KMS-11 (cell line): ENCODE measurements around the gene CEP128.

ENCODE experiments used
- H2AFZ ChIP-seq: fragments of 200-600 bp; sonication (generic); 2 replicates; pipeline ENCODE4 v1.6.1; 2016; ENCODE audit warnings: antibody characterized with exemption, mixed run types, low read depth
- H3K27ac ChIP-seq: fragments of 200-600 bp; sonication (generic); 2 replicates; pipeline ENCODE4 v1.6.1; 2016; ENCODE audit warnings: mild to moderate bottlenecking, mixed run types
- H3K27me3 ChIP-seq: fragments of 200-600 bp; sonication (generic); 2 replicates; pipeline ENCODE4 v1.6.1; 2017; ENCODE audit warnings: mild to moderate bottlenecking, low read depth, mixed run types, moderate library complexity; ENCODE audit not compliant: insufficient read depth
- H3K36me3 ChIP-seq: fragments of 200-600 bp; sonication (generic); 2 replicates; pipeline ENCODE4 v1.6.1; 2017; ENCODE audit warnings: mild to moderate bottlenecking, mixed run types; ENCODE audit not compliant: insufficient read depth
- H3K4me1 ChIP-seq: fragments of 200-600 bp; sonication (generic); 2 replicates; pipeline ENCODE4 v1.6.1; 2016; ENCODE audit warnings: mild to moderate bottlenecking, low read depth, mixed run types; ENCODE audit not compliant: poor library complexity, severe bottlenecking
- H3K4me2 ChIP-seq: fragments of 200-600 bp; sonication (generic); 2 replicates; pipeline ENCODE4 v1.7.0; 2016; ENCODE audit warnings: mild to moderate bottlenecking, mixed run types
- H3K4me3 ChIP-seq: fragments of 200-600 bp; sonication (generic); IDR thresholded peaks from 2 replicates; pipeline ENCODE4 v1.6.1; 2017; ENCODE audit warnings: low read depth, low read length, mixed read lengths; ENCODE audit not compliant: insufficient read depth
- H3K79me2 ChIP-seq: fragments of 200-600 bp; sonication (generic); 2 replicates; pipeline ENCODE4 v1.6.1; 2016; ENCODE audit warnings: low read depth, mixed run types; ENCODE audit not compliant: insufficient read depth
- H3K9ac ChIP-seq: fragments of 200-600 bp; sonication (generic); 2 replicates; pipeline ENCODE4 v1.6.1; 2016; ENCODE audit warnings: mild to moderate bottlenecking, mixed run types
- H4K20me1 ChIP-seq: fragments of 200-600 bp; sonication (generic); 2 replicates; pipeline ENCODE4 v1.6.1; 2016; ENCODE audit warnings: mild to moderate bottlenecking, mixed run types; ENCODE audit not compliant: insufficient read depth
- TF ChIP-seq, protein P1 (sequence below): fragments of 200-600 bp; sonication (generic); conservative IDR thresholded peaks from 2 replicates; pipeline ENCODE4 v1.6.1; 2017; ENCODE audit warnings: low read depth, mild to moderate bottlenecking, antibody characterized with exemption, low read length, moderate library complexity, mixed read lengths

CEP128 gene

GRCh38 chr14:80615831-80616230 is 325.7 kb downstream of the CEP128 start:
- H4K20me1 ChIP-seq, result no peaks in the 10 kb centered on the region
- no peak overlapping the region for H3K4me3 ChIP-seq
- peak overlapping the region; percentile 40; the same call in 1 of the 2 replicates for H3K27ac ChIP-seq
- no peaks in the 10 kb centered on the region for H3K79me2 ChIP-seq
- no peak overlapping the region for H3K9ac ChIP-seq
- H3K36me3 ChIP-seq, result no peaks in the 10 kb centered on the region
- H3K27me3 ChIP-seq, result no peaks in the 10 kb centered on the region
- TF ChIP-seq, protein P1, sequence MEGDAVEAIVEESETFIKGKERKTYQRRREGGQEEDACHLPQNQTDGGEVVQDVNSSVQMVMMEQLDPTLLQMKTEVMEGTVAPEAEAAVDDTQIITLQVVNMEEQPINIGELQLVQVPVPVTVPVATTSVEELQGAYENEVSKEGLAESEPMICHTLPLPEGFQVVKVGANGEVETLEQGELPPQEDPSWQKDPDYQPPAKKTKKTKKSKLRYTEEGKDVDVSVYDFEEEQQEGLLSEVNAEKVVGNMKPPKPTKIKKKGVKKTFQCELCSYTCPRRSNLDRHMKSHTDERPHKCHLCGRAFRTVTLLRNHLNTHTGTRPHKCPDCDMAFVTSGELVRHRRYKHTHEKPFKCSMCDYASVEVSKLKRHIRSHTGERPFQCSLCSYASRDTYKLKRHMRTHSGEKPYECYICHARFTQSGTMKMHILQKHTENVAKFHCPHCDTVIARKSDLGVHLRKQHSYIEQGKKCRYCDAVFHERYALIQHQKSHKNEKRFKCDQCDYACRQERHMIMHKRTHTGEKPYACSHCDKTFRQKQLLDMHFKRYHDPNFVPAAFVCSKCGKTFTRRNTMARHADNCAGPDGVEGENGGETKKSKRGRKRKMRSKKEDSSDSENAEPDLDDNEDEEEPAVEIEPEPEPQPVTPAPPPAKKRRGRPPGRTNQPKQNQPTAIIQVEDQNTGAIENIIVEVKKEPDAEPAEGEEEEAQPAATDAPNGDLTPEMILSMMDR, result no peak
- no peak overlapping the region for H2AFZ ChIP-seq
- H3K4me1 ChIP-seq, result peaks cover 26% of the 10 kb centered on the region
- H3K4me2 ChIP-seq, result peak overlapping the region; percentile 63

GRCh38 chr14:80609055-80609454 is 332.5 kb downstream of the CEP128 start:
- Histone ChIP-seq H4K20me1 (no peaks in the 10 kb centered on the region), H3K4me1 (no peaks in the 10 kb centered on the region), H3K9ac (no peak overlapping the region), H3K4me3 (no peak overlapping the region), H3K27me3 (no peaks in the 10 kb centered on the region), H3K4me2 (no peak overlapping the region), H3K79me2 (no peaks in the 10 kb centered on the region), H3K36me3 (no peaks in the 10 kb centered on the region), H2AFZ (no peak overlapping the region), H3K27ac (no peak overlapping the region)
- TF ChIP-seq, protein P1, result no peak

DNA sequence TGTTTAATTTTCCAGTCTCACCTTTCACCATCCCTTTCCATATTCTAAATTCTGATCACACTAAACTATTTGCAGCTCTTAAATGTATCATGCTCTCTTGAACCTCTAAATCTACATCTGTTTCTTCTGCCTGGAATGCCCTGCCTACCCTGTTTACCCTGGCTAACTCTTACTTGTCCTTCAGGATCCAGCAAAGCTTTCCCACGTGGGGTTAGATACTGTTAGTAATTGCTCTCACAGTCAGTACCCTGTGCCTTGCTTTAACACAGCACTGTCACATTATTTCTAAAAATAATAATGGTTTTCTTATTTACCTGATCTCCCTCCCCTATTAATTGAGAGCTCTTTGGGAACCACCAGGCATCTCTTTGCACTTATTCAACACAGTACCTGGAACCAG is 333.0 kb downstream of the CEP128 start:
- H3K79me2 ChIP-seq, result no peaks in the 10 kb centered on the region
- H4K20me1 ChIP-seq, result no peaks in the 10 kb centered on the region
- no peak overlapping the region for H3K27ac ChIP-seq
- TF ChIP-seq, protein P1, result no peak
- no peaks in the 10 kb centered on the region for H3K36me3 ChIP-seq
- no peak overlapping the region for H3K4me2 ChIP-seq
- H3K4me1 ChIP-seq, result no peaks in the 10 kb centered on the region
- H3K4me3 ChIP-seq, result no peak overlapping the region
- H3K9ac ChIP-seq, result no peak overlapping the region
- H2AFZ ChIP-seq, result no peak overlapping the region
- H3K27me3 ChIP-seq, result no peaks in the 10 kb centered on the region

DNA sequence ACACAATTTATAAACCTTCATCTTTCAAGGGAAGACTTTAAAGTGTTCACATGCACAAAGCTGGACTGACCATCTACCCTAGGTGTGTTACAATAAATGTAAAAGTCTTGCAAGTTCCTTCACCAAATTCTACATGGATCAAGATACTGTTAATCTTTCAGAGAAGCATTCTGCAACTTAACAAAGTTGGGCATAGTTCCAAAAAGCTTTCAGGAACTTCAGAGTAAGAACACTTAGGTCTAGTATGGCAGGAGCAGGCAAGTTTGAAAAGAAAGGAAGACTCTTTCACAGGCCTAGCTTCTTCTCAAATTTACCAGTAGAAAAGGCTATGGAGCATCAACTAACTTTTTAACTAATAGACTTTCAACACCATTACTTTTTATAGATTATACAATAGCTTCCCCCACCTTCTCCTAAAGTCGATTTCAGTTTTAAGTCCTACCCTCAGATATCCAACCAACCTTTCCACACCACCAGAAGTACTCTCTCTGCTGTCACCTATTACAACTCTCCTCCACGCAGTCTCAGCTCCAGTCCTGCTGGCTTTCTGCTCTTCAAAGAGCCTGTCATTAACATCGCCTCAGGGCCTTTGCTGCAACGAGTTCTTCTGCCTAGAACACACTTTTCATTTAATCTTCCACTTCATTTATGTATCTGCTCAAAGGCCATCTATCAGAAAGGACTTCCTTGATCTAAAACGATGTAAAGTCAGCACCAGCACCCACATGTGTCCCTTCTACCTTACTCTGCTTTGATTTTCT is 333.9 kb downstream of the CEP128 start:
- Histone ChIP-seq H4K20me1 (no peaks in the 10 kb centered on the region), H3K4me3 (no peak overlapping the region), H3K79me2 (no peaks in the 10 kb centered on the region), H3K27me3 (no peaks in the 10 kb centered on the region), H3K27ac (no peak overlapping the region), H3K9ac (no peak overlapping the region), H3K4me2 (no peak overlapping the region), H3K36me3 (no peaks in the 10 kb centered on the region), H3K4me1 (no peaks in the 10 kb centered on the region), H2AFZ (no peak overlapping the region)
- TF ChIP-seq, protein P1, result no peak
